Transverse colon (tissue), 3 donors: ENCODE data around the gene MCC.

Source experiments
- POLR2A ChIP-seq: fragments of 450-650 bp; IDR thresholded peaks from one replicate; pipeline ENCODE4 v1.6.1; 2016; ENCODE audit warnings: antibody characterized with exemption, mild to moderate bottlenecking, moderate library complexity
- POLR2AphosphoS5 ChIP-seq, 3 donors: sonication (generic); formaldehyde crosslinking; IDR thresholded peaks; one replicate each; pipeline ENCODE4 v1.6.1; 2016; ENCODE audit warnings: antibody characterized with exemption in 3 of 3

GRCh38 chr5:113434889-113435288 lies 53.4 kb downstream of the MCC start, which contains the start of gene TSSK1B:
- TF ChIP-seq POLR2AphosphoS5 (IDR thresholded peaks at IDR 0.05) (no peak), POLR2A (no peak)
